ENCODE results near the gene ZNF385C. TPM values are rescaled to one million over a fixed set of nuclear protein-coding genes. Genes with fewer than 3 reads are reported as not detected.

ZNF385C gene
- total and polyA plus RNA-seq, 2 of the 13 experiments (the other 11 are each of a cell fraction or from before 2014, with no cell fraction given), result 2.3 to 6.1 TPM

GRCh38 chr17:41985919-41986318, 112.4 kb downstream of the ZNF385C start (continued):
- TF ChIP-seq AHDC1 (CRISPR knock-in tag; IDR thresholded peaks at IDR 0.05; ENCODE audit: borderline replicate concordance), result no peak

- ATAC-seq (no peak), FAIRE-seq (no peak)
- in situ Hi-C loops (cut with HindIII; ENCODE audit: extremely low pct_ligation_motif_present, low pct_unique_long_range_greater_than_20kb), result no loop called here
Observed at GRCh38 chr17:41984454-41984853, 113.8 kb downstream of the ZNF385C start.

More at GRCh38 chr17:41984454-41984853, 113.8 kb downstream of the ZNF385C start:
- Histone ChIP-seq H3K27me3 (ENCODE audit: control insufficient read depth in 1 of 2, insufficient read depth in 2 of 2, low read length in 2 of 2) (no peaks in the 10 kb centered on the region), H3K79me2 (ENCODE audit: insufficient read depth, low read length) (no peaks in the 10 kb centered on the region), H3K4me2 (ENCODE audit: low read depth, low read length) (no peak overlapping the region), H4K20me1 (ENCODE audit: insufficient read depth, low read length) (no peaks in the 10 kb centered on the region), H3K27ac (ENCODE audit: extremely low read length, insufficient read depth, low read length) (no peak overlapping the region), H3K9me3 (ENCODE audit: low read length) (no peaks in the 10 kb centered on the region), H3K36me3 (replicated peaks in 1 of 2; ENCODE audit: control insufficient read depth in 1 of 2, insufficient read depth in 2 of 2, low read length in 2 of 2) (peaks cover 53 to 89% of the 10 kb centered on the region in 2 experiments), H3K9ac (ENCODE audit: insufficient read depth, low read depth, low read length) (no peak overlapping the region), H2AFZ (ENCODE audit: low read length) (no peak overlapping the region), H3K4me3 (replicated peaks in 1 of 3; ENCODE audit: insufficient read depth in 1 of 3, low read depth in 2 of 3, low read length in 3 of 3) (no peak overlapping the region), H3K4me1 (ENCODE audit: insufficient read depth, low read length) (peaks cover 12% of the 10 kb centered on the region)
- CTCF ChIA-PET (ENCODE audit: low intra/inter-chr PET ratio, low total read pairs), result no interaction called here
- no TSS peak for BruUV-seq (replicated peaks)
- POLR2A ChIA-PET, result interaction anchor here (0.9 to 1.8 kb wide), 2 partner anchors 16 to 33 kb away, joined by 3 to 5 read pairs; partner anchors contain the start of gene DNAJC7
- 98% methylated on average over 8 of the region's 8 CpGs for WGBS (ENCODE audit: low lambda C conversion rate)
- TF ChIP-seq CTCF (CRISPR knock-in tag; IDR thresholded peaks at IDR 0.05) (no peak), PRMT3 (CRISPR knock-in tag; IDR thresholded peaks at IDR 0.05; ENCODE audit: borderline replicate concordance, low read depth) (no peak), SRSF9 (IDR thresholded peaks at IDR 0.05; ENCODE audit: borderline replicate concordance, insufficient read depth, low read depth, low read length, poor library complexity, severe bottlenecking) (no peak), POLR2A (IDR thresholded peaks at IDR 0.05; ENCODE audit: insufficient read depth in 1 of 2, low read depth in 2 of 2, low read length in 2 of 2) (no peak)
- intact Hi-C loops (cut with micrococcal nuclease; ENCODE audit: unreplicated experiment), result no loop called here
- DNase-seq (ENCODE audit: low spot score), result no peak
